ENCODE results near the gene GPX6. TPM values are rescaled to one million over a fixed set of nuclear protein-coding genes. Genes with fewer than 3 reads are reported as not detected.

GPX6 gene
- total RNA-seq, 1 experiment from 2014 or later = not detected

DNA sequence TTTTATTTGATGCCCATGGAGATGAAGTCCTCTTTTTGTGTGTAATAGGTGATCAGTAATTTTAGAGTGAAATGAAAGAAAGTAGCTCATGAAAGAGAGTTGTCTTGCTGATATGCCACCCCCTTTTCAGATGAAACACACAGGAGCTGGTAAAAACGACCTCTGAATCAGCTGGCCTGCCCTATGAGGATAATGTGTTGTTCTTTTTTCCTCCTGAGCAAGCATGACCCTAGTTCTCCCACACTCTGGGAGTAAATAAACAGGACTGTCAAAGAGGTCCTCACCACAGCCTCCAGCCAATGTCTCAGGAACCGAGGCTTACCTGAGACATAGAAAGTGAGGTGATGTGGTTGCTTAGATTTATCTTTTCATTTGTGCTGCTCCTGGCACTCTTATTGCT lies 39.5 kb upstream of the GPX6 start (continued):
- TF ChIP-seq ZBTB33 (IDR thresholded peaks at IDR 0.05; ENCODE audit: extremely low read depth, insufficient replicate concordance, low read length) (no peak), CTCF (IDR thresholded peaks at IDR 0.05 in 2 of 3, conservative IDR thresholded peaks at IDR 0.05 in 1 of 3; ENCODE audit: borderline replicate concordance in 1 of 3, insufficient read depth in 1 of 3, low read depth in 2 of 3, low read length in 2 of 3) (no peak), TCF7L2 (IDR thresholded peaks at IDR 0.05; ENCODE audit: borderline replicate concordance, extremely low read depth, insufficient read depth, insufficient read length) (no peak), YY1 (IDR thresholded peaks at IDR 0.05; ENCODE audit: extremely low read depth, insufficient replicate concordance, low read depth, low read length) (no peak), CEBPB (IDR thresholded peaks at IDR 0.05; ENCODE audit: low read depth) (no peak)

DNA sequence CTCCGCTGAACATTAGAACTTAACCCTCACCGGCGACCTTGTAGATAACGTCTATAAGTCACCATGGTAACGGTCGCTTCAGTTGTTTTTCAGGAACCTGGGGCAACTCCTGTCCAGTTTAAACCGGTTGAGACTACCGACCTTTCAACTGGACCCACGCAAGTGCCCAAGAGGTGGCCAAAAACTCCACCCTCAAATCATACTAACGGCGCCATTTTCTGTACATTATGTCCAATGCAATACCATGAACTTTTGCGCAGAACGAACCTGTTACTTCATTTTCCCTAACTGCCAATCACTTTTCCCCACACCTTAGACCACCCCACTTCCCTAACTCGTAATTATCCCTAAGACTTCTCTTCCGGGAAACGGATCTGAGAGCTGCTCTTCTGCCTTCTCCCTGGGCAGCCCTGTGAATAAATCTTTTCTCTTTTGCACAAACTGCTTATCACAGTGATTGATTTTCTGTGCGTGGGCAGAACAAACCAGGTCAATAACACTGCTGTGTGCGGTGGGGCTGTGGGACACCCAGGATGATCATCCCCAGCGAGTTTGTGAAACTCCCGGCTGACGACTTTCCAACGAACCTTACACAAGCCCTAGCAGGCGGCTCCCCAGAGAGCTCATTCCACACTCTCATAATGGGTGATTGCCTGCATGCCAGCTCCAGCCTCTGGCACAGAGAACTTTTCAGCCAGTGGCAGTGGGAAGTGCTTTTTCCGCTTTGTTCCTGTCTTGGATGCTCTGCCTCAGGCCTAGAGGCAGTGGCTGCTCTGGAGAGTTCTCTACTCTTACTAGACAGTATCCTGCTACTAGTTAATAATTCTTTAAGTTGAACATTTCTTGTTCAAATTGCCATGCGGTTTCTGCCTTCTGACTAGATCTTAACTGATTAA lies 38.6 kb upstream of the GPX6 start:
- no peak overlapping the region for H2AFZ ChIP-seq (ENCODE audit: low read depth, low read length, poor library complexity, severe bottlenecking)
- no peaks in the 10 kb centered on the region for H3K9me3 ChIP-seq (ENCODE audit: control insufficient read depth in 1 of 2, insufficient read depth in 1 of 2, low read depth in 1 of 2, low read length in 2 of 2)
- no TSS peak for BruUV-seq (replicated peaks)
- ChIA-PET CTCF (interaction anchor here (1.3 kb wide), 1 partner anchor 12 kb away, joined by 3 read pairs; no protein-coding TSS in a partner anchor), POLR2A (no interaction called here), RAD21 (ENCODE audit: low non-redundant PET in 1 of 2, low total read pairs in 2 of 2, uncharacterized antibody in 2 of 2, unreplicated experiment in 2 of 2) (no interaction called here)
- H3K9me2 ChIP-seq (ENCODE audit: insufficient read depth) = no peaks in the 10 kb centered on the region
- no peaks in the 10 kb centered on the region for H3K4me1 ChIP-seq (ENCODE audit: control insufficient read depth in 1 of 2, insufficient read depth in 2 of 2, low read length in 2 of 2)
- H3K4me3 ChIP-seq (replicated peaks in 1 of 2; ENCODE audit: low read depth in 1 of 2, low read length in 2 of 2) = no peak overlapping the region
- H3K79me2 ChIP-seq (ENCODE audit: insufficient read depth, low read length) = no peaks in the 10 kb centered on the region
- H4K20me1 ChIP-seq (ENCODE audit: insufficient read depth) = no peaks in the 10 kb centered on the region
- H3K36me3 ChIP-seq (ENCODE audit: control insufficient read depth in 1 of 2, insufficient read depth in 2 of 2, low read length in 2 of 2) = no peaks in the 10 kb centered on the region
- H3K4me2 ChIP-seq (ENCODE audit: low read length) = no peak overlapping the region
- H3K27me3 ChIP-seq (ENCODE audit: insufficient read depth, low read length) = peaks cover 7% of the 10 kb centered on the region; the same call in 1 of the 2 replicates
- ATAC-seq (no peak), DNase-seq (ENCODE audit: low read depth, low spot score) (no peak)
- intact Hi-C loops (cut with micrococcal nuclease) = no loop called here
- no peak overlapping the region for H3K9ac ChIP-seq (ENCODE audit: low read length)
- no peak overlapping the region for H3K27ac ChIP-seq (ENCODE audit: low read depth, low read length)
- no peak for TF ChIP-seq RAD21 (IDR thresholded peaks at IDR 0.05; ENCODE audit: low read depth)
- no peak for TF ChIP-seq CTCF (IDR thresholded peaks at IDR 0.05 in 2 of 3, conservative IDR thresholded peaks at IDR 0.05 in 1 of 3; ENCODE audit: borderline replicate concordance in 1 of 3, insufficient read depth in 1 of 3, low read depth in 2 of 3, low read length in 2 of 3)
- TF ChIP-seq SP1 (IDR thresholded peaks at IDR 0.05; ENCODE audit: low read depth) = no peak
- no peak for TF ChIP-seq CBX3 (IDR thresholded peaks at IDR 0.05; ENCODE audit: low read depth)
- no peak for TF ChIP-seq ZNF274 (IDR thresholded peaks at IDR 0.05; ENCODE audit: low read depth, low read length)
- no peak for TF ChIP-seq CEBPB (IDR thresholded peaks at IDR 0.05; ENCODE audit: low read depth)
- TF ChIP-seq FOSL1 (IDR thresholded peaks at IDR 0.05; ENCODE audit: low read depth) = no peak
- TF ChIP-seq POLR2A (IDR thresholded peaks at IDR 0.05; ENCODE audit: borderline replicate concordance, extremely low read depth, insufficient read depth, insufficient read length) = no peak
- TF ChIP-seq SRF (IDR thresholded peaks at IDR 0.05; ENCODE audit: low read depth) = no peak
- TF ChIP-seq ELF1 (IDR thresholded peaks at IDR 0.05; ENCODE audit: borderline replicate concordance, low read depth) = no peak
- TF ChIP-seq JUND (IDR thresholded peaks at IDR 0.05) = no peak
- TF ChIP-seq POLR2AphosphoS5 (IDR thresholded peaks at IDR 0.05; ENCODE audit: low read depth, low read length) = no peak

Data from HCT116 (cell line).